Gastroesophageal sphincter (tissue), 4 donors: ENCODE data around the gene GNA14. TPM values are rescaled to one million over a fixed set of nuclear protein-coding genes. Genes with fewer than 3 reads are reported as not detected.

Source experiments
- ATAC-seq: fragments of 150-250 bp; one replicate; pipeline ENCODE4 v1.9.1; 2016; ENCODE audit warnings: mild to moderate bottlenecking, moderate library complexity
- H3K27ac ChIP-seq, 4 donors: fragments of 200-600 bp; sonication (generic) in 3 of 4; 1 replicate in 3 of 4; 2 replicates in 1 of 4; pipeline ENCODE4 v1.5.1; 2016 to 2019
- H3K27me3 ChIP-seq: fragments of 200-600 bp; sonication (generic); one replicate; pipeline ENCODE4 v1.5.1; 2019
- H3K36me3 ChIP-seq, 2 donors: fragments of 200-600 bp; sonication (generic); one replicate each; pipeline ENCODE4 v1.5.1; 2019; ENCODE audit warnings: control low read depth in 1 of 2
- H3K4me1 ChIP-seq, 3 donors: fragments of 200-600 bp; sonication (generic); 1 replicate in 2 of 3; 2 replicates in 1 of 3; pipeline ENCODE4 v1.5.1; 2016 to 2019; ENCODE audit warnings: control low read depth in 2 of 3
- H3K4me3 ChIP-seq, 2 donors: fragments of 200-600 bp; sonication (generic); one replicate each; pipeline ENCODE4 v1.5.1; 2019; ENCODE audit warnings: mild to moderate bottlenecking in 1 of 2, moderate library complexity in 1 of 2
- H3K9me3 ChIP-seq, 3 donors: fragments of 200-600 bp; sonication (generic); one replicate each; pipeline ENCODE4 v1.5.1; 2017 to 2019; ENCODE audit warnings: control low read depth in 2 of 3
- EP300 ChIP-seq: sonication (generic); formaldehyde crosslinking; IDR thresholded peaks from one replicate; pipeline ENCODE4 v1.6.1; 2017; ENCODE audit warnings: antibody characterized with exemption, mild to moderate bottlenecking
- POLR2A ChIP-seq, 2 donors: fragments of 450-650 bp; IDR thresholded peaks; one replicate each; pipeline ENCODE4 v1.6.1; 2017; ENCODE audit warnings: antibody characterized with exemption in 2 of 2, mild to moderate bottlenecking in 2 of 2, moderate library complexity in 1 of 2
- POLR2AphosphoS5 ChIP-seq: sonication (generic); formaldehyde crosslinking; IDR thresholded peaks from one replicate; pipeline ENCODE4 v1.6.1; 2017; ENCODE audit warnings: antibody characterized with exemption
- WGBS, 2 donors: methylation state at CpG; one replicate each; pipeline ENCODE4 v1.1.5; 2018; ENCODE audit warnings: low coverage in 1 of 2; 5-methylcytosine and 5-hydroxymethylcytosine counted together
- total RNA-seq, 4 donors: library from RNA; depleted of rRNA; stranded (reverse); fragments of >200 nt; gene quantifications; one replicate each; pipeline ENCODE4 v1.1.0, GENCODE V29; 2016
- TF ChIP-seq, protein P1 (sequence below), 4 experiments: fragments of 200-600 bp in 2 of 4; fragments of 450-650 bp in 2 of 4; sonication (generic) in 1 of 4; IDR thresholded peaks; one replicate each; pipeline ENCODE4 v1.5.1; 2017 to 2019; ENCODE audit warnings: antibody characterized with exemption in 4 of 4, mild to moderate bottlenecking in 2 of 4, moderate library complexity in 2 of 4

The GNA14 gene
- total RNA-seq, 4 donors from 2014 or later: 3.9 to 6.4 (median 5.1) TPM

DNA sequence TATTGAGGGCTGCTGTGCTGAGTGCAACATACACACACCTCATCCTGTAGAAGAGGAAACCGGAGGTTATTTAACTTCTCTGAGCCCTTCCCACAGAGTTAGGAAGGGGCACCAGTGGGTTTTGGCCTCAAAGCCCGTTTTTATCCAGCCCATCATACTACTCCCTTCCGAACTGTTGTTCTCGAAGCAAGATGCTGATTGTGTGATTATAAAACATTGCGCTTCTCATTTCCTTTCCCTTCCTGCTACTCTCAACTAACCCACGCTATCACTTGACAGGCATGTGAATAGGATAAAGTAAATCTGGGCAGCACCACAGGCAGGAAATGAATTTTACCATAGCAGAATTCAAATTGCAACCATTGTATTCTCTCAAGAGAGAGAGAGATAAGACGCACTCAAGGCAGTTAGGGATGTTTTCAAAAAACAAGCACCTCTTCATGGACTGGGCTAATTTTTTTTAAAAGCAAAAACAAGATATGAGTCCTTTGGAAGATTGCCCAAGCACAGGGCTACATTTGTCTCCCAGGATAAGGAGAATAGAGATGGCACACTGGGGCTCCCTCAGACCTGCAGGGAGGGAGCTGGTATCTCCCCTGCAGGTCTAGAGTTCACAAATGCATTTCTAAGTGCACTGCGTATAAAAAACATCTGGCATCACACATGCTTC is 52.6 kb downstream of the GNA14 start:
- no peak for ATAC-seq
- peaks cover 3 to 50% (median 9%) of the 10 kb centered on the region in 3 donors for H3K4me1 ChIP-seq

DNA sequence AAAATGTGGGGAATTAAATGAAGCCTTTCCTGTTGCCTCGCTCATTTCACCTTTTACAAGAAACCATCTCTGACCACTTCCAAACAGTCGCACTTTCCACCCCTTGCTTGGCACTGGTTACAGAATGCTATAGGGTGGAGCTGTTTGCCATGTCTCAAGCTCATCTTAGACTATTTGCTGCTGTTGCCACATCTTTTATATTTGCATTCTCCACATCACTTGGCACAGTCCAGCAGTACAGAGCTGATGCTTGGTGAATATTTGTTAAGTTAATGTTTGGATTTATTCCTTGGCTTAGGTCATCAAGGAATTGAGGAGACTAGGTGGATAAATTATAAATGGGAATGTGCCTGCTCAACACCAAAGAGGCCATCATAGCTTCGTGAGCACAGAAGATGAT is 53.2 kb downstream of the GNA14 start:
- WGBS, 2 donors: 43 to 62% methylated on average over 1 to 3 of the region's 3 CpGs
- Histone ChIP-seq H3K9me3 (no peaks in the 10 kb centered on the region), H3K27me3 (no peaks in the 10 kb centered on the region), H3K36me3 (no peaks in the 10 kb centered on the region), H3K4me3 (no peak overlapping the region), H3K27ac (peak overlapping the region in 2 of 4 donors; percentile 23 to 44), H3K4me1 (peaks cover 3 to 50% (median 9%) of the 10 kb centered on the region in 3 donors)
- no peak for ATAC-seq
- no peak for TF ChIP-seq POLR2A (IDR thresholded peaks at IDR 0.05)
- no peak for TF ChIP-seq EP300
- TF ChIP-seq POLR2AphosphoS5: no peak
- TF ChIP-seq, protein P1, sequence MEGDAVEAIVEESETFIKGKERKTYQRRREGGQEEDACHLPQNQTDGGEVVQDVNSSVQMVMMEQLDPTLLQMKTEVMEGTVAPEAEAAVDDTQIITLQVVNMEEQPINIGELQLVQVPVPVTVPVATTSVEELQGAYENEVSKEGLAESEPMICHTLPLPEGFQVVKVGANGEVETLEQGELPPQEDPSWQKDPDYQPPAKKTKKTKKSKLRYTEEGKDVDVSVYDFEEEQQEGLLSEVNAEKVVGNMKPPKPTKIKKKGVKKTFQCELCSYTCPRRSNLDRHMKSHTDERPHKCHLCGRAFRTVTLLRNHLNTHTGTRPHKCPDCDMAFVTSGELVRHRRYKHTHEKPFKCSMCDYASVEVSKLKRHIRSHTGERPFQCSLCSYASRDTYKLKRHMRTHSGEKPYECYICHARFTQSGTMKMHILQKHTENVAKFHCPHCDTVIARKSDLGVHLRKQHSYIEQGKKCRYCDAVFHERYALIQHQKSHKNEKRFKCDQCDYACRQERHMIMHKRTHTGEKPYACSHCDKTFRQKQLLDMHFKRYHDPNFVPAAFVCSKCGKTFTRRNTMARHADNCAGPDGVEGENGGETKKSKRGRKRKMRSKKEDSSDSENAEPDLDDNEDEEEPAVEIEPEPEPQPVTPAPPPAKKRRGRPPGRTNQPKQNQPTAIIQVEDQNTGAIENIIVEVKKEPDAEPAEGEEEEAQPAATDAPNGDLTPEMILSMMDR (IDR thresholded peaks at IDR 0.05): no peak

More for the DNA sequence above, 52.6 kb downstream of the GNA14 start:
- Histone ChIP-seq H3K4me3 (no peak overlapping the region), H3K27ac (peak overlapping the region in 2 of 4 donors; percentile 23 to 44), H3K27me3 (no peaks in the 10 kb centered on the region), H3K9me3 (no peaks in the 10 kb centered on the region), H3K36me3 (no peaks in the 10 kb centered on the region)
- WGBS, 2 donors: 31 to 44% methylated on average over 7 to 8 of the region's 8 CpGs
- TF ChIP-seq POLR2AphosphoS5 (no peak), POLR2A (IDR thresholded peaks at IDR 0.05) (no peak), EP300 (no peak)
- TF ChIP-seq, protein P1 (IDR thresholded peaks at IDR 0.05): no peak

DNA sequence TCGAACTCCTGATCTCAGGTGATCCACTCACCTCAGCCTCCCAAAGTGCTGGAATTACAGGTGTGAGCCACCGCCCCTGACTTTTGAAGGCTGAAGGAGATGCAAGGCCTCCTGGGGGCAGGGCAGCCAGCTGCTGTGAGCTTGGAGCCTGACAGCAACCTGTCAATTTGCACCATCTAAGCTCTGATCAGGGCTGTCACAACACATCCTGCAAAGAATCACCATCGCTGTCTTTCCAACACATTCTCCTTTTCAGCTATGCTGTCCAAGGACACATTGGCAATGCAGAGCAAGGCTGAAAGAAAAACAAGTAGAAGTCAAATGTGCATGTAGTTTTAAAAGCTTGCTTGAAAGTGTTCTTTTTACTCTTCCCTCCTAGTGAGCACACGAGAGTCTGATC is 54.6 kb downstream of the GNA14 start:
- 69 to 81% methylated on average over 2 of the region's 4 CpGs for WGBS, 2 donors
- ATAC-seq: no peak
- TF ChIP-seq POLR2AphosphoS5: no peak
- TF ChIP-seq EP300: no peak
- no peak for TF ChIP-seq POLR2A (IDR thresholded peaks at IDR 0.05)
- TF ChIP-seq, protein P1 (IDR thresholded peaks at IDR 0.05): no peak

GRCh38 chr9:77592476-77592875 is 55.6 kb downstream of the GNA14 start:
- Histone ChIP-seq H3K4me3 (no peak overlapping the region), H3K27me3 (no peaks in the 10 kb centered on the region), H3K9me3 (no peaks in the 10 kb centered on the region), H3K36me3 (no peaks in the 10 kb centered on the region), H3K4me1 (peaks cover 3 to 48% (median 12%) of the 10 kb centered on the region in 3 donors), H3K27ac (no peak overlapping the region)
- WGBS, 2 donors: 71 to 90% methylated on average over 2 of the region's 2 CpGs
- ATAC-seq: no peak
- TF ChIP-seq, protein P1 (IDR thresholded peaks at IDR 0.05): no peak
- TF ChIP-seq EP300 (no peak), POLR2A (IDR thresholded peaks at IDR 0.05) (no peak), POLR2AphosphoS5 (no peak)

More for the DNA sequence above, 54.6 kb downstream of the GNA14 start:
- Histone ChIP-seq H3K36me3 (no peaks in the 10 kb centered on the region), H3K4me3 (no peak overlapping the region), H3K4me1 (peaks cover 3 to 51% (median 12%) of the 10 kb centered on the region in 3 donors), H3K27ac (no peak overlapping the region), H3K27me3 (no peaks in the 10 kb centered on the region), H3K9me3 (no peaks in the 10 kb centered on the region)
